Vagina (tissue), 2 donors: ENCODE data around the gene SSTR4.

Source experiments
- CTCF ChIP-seq, 3 experiments: fragments of 450-650 bp in 2 of 3; fragments of 200-600 bp in 1 of 3; sonication (generic) in 1 of 3; IDR thresholded peaks; one replicate each; pipeline ENCODE4 v1.5.1; 2017 to 2019; ENCODE audit warnings: antibody characterized with exemption in 3 of 3, mild to moderate bottlenecking in 2 of 3, moderate library complexity in 2 of 3
- POLR2A ChIP-seq, 2 donors: fragments of 450-650 bp; IDR thresholded peaks; one replicate each; pipeline ENCODE4 v1.6.1; 2017; ENCODE audit warnings: antibody characterized with exemption in 2 of 2, mild to moderate bottlenecking in 2 of 2, moderate library complexity in 2 of 2
- POLR2AphosphoS5 ChIP-seq, 2 donors: sonication (generic); formaldehyde crosslinking; IDR thresholded peaks; one replicate each; pipeline ENCODE4 v1.9.0; 2017; ENCODE audit warnings: antibody characterized with exemption in 2 of 2, mild to moderate bottlenecking in 2 of 2, low read depth in 1 of 2; ENCODE audit not compliant: insufficient read depth in 1 of 2

DNA sequence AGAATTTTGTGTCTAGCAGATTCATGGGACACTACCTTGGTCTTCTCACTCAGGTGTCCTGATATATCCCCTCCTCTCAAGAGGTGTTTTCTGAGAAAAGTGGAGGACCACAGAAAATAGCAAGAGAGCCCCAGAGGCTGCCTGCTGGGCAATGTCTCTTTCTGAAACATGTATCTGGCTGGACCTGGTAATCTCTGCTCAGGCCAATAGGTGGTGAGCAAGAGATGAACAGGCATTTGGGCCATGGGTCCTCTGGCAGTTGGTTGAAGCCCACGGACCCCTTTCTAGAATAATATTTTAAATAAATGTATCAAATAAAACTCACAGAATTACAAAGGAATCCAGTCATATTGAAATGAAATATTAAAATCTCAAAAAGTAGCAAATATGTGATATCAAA is 23.1 kb downstream of the SSTR4 start:
- TF ChIP-seq CTCF (IDR thresholded peaks at IDR 0.05) (no peak), POLR2A (IDR thresholded peaks at IDR 0.05) (no peak), POLR2AphosphoS5 (IDR thresholded peaks at IDR 0.05; ENCODE audit: insufficient read depth in 1 of 2, low read depth in 1 of 2) (no peak)
